IMR-90 (cell line): ENCODE results near the gene SREBF2. TPM values are rescaled to one million over a fixed set of nuclear protein-coding genes. Genes with fewer than 3 reads are reported as not detected.

Experiments
- ATAC-seq: fragments of 200-7000 bp; cut with Tn5 transposase; 2 replicates; pipeline ENCODE4 v1.9.1; 2020; ENCODE audit warnings: low read depth, mild to moderate bottlenecking, moderate library complexity
- BruUV-seq: library from RNA; stranded (reverse); fragments of 400-500 nt; replicated peaks from 2 replicates; lab custom pipeline; 2021; lab: Mats Ljungman, UMichigan
- CTCF ChIA-PET: fragments of 300-600 bp; formaldehyde crosslinking; extraction: SDS; loops from one replicate; lab custom pipeline; 2021; ENCODE audit warnings: antibody characterized with exemption; lab: Yijun Ruan, JAX
- POLR2A ChIA-PET: fragments of 300-600 bp; sonication (Branson Sonifier 250); formaldehyde crosslinking; loops from one replicate; lab custom pipeline; 2022; ENCODE audit warnings: antibody characterized with exemption; ENCODE audit not compliant: unreplicated experiment; lab: Charles Lee
- DNase-seq: peaks from one replicate; pipeline ENCODE4 v3.0.0; 2013
- H2AFZ ChIP-seq: replicated peaks from 2 replicates; pipeline ENCODE3; 2013; ENCODE audit warnings: low read length, mild to moderate bottlenecking; ENCODE audit not compliant: poor library complexity
- H2AK5ac ChIP-seq: 2 replicates; pipeline ENCODE4 v1.6.1; 2013; ENCODE audit warnings: low read depth, low read length, inconsistent platforms
- H2AK9ac ChIP-seq: replicated peaks from 2 replicates; pipeline ENCODE3; 2013; ENCODE audit warnings: mild to moderate bottlenecking, low read depth, low read length, moderate library complexity; ENCODE audit not compliant: poor library complexity
- H2BK120ac ChIP-seq: 2 replicates; pipeline ENCODE4 v1.6.1; 2013; ENCODE audit warnings: low read depth, low read length, inconsistent platforms
- H2BK15ac ChIP-seq: 3 replicates; pipeline ENCODE4 v1.6.1; 2013; ENCODE audit warnings: low read depth, low read length, inconsistent platforms
- H2BK20ac ChIP-seq: 2 replicates; pipeline ENCODE4 v1.6.1; 2013; ENCODE audit warnings: low read depth, mild to moderate bottlenecking, inconsistent platforms, low read length, moderate library complexity
- H2BK5ac ChIP-seq: 2 replicates; pipeline ENCODE4 v1.6.1; 2013; ENCODE audit warnings: mild to moderate bottlenecking, low read depth, low read length, inconsistent platforms; ENCODE audit not compliant: poor library complexity, severe bottlenecking
- H3K14ac ChIP-seq: replicated peaks from 2 replicates; pipeline ENCODE4 v1.6.1; 2013; ENCODE audit warnings: low read depth, low read length, inconsistent platforms
- H3K18ac ChIP-seq: 2 replicates; pipeline ENCODE4 v1.6.1; 2013; ENCODE audit warnings: low read depth, low read length, control low read depth
- H3K23ac ChIP-seq: 2 replicates; pipeline ENCODE4 v1.6.1; 2013; ENCODE audit warnings: low read depth, low read length, inconsistent platforms
- H3K27ac ChIP-seq: 2 replicates; pipeline ENCODE4 v1.5.1; 2013; ENCODE audit warnings: mild to moderate bottlenecking, control low read depth, low read length; ENCODE audit not compliant: insufficient read depth
- H3K27me3 ChIP-seq: 2 replicates; pipeline ENCODE4 v1.6.1; 2013; ENCODE audit warnings: low read length; ENCODE audit not compliant: control insufficient read depth, insufficient read depth
- H3K36me3 ChIP-seq: 2 replicates; pipeline ENCODE4 v1.6.1; 2013; ENCODE audit warnings: low read length, mixed read lengths; ENCODE audit not compliant: control insufficient read depth, insufficient read depth
- H3K4ac ChIP-seq: 2 replicates; pipeline ENCODE4 v1.6.1; 2013; ENCODE audit warnings: low read depth, low read length, inconsistent platforms
- H3K4me1 ChIP-seq: 2 replicates; pipeline ENCODE4 v1.6.1; 2013; ENCODE audit warnings: low read length, mixed read lengths; ENCODE audit not compliant: control insufficient read depth, insufficient read depth
- H3K4me2 ChIP-seq: 2 replicates; pipeline ENCODE4 v1.6.1; 2013; ENCODE audit warnings: low read depth, mild to moderate bottlenecking, control low read depth, low read length, moderate library complexity
- H3K4me3 ChIP-seq: 2 replicates; pipeline ENCODE4 v1.5.1; 2013; ENCODE audit warnings: low read depth, mild to moderate bottlenecking, control low read depth, low read length, moderate library complexity; ENCODE audit not compliant: insufficient read depth
- H3K56ac ChIP-seq: 2 replicates; pipeline ENCODE4 v1.6.1; 2013; ENCODE audit warnings: low read length, inconsistent platforms; ENCODE audit not compliant: insufficient read depth; ENCODE audit errors: extremely low read depth
- H3K79me1 ChIP-seq, 2 experiments: 2 replicates each; pipeline ENCODE4 v1.6.1; 2013; ENCODE audit warnings: low read length in 2 of 2, inconsistent platforms in 1 of 2, low read depth in 1 of 2
- H3K9ac ChIP-seq: 2 replicates; pipeline ENCODE4 v1.6.1; 2013; ENCODE audit warnings: low read depth, low read length, control low read depth
- H3K9me1 ChIP-seq: 2 replicates; pipeline ENCODE4 v1.6.1; 2013; ENCODE audit warnings: low read length, inconsistent platforms; ENCODE audit not compliant: insufficient read depth
- H3K9me3 ChIP-seq: 2 replicates; pipeline ENCODE4 v1.6.1; 2013; ENCODE audit warnings: low read length; ENCODE audit not compliant: control insufficient read depth, insufficient read depth
- H4K20me1 ChIP-seq: 2 replicates; pipeline ENCODE4 v1.6.1; 2013; ENCODE audit warnings: low read length, inconsistent platforms; ENCODE audit not compliant: insufficient read depth
- H4K5ac ChIP-seq: 2 replicates; pipeline ENCODE4 v1.6.1; 2013; ENCODE audit warnings: mild to moderate bottlenecking, low read depth, low read length, control low read depth
- H4K8ac ChIP-seq, 2 experiments: 2 replicates each; pipeline ENCODE4 v1.6.1; 2013; ENCODE audit warnings: low read depth in 2 of 2, low read length in 2 of 2, control low read depth in 1 of 2, inconsistent platforms in 1 of 2
- H4K91ac ChIP-seq: 2 replicates; pipeline ENCODE4 v1.6.1; 2013; ENCODE audit warnings: low read depth, low read length, inconsistent platforms; ENCODE audit not compliant: insufficient read depth
- BHLHE40 ChIP-seq: fragments of 150-350 bp; IDR thresholded peaks from 2 replicates; pipeline ENCODE4 v1.6.1; 2016; ENCODE audit warnings: mild to moderate bottlenecking, low read depth, low read length
- CHD1 ChIP-seq: IDR thresholded peaks from 2 replicates; pipeline ENCODE4 v1.6.1; 2012; ENCODE audit warnings: low read depth, low read length, improper control_type of control experiment
- FOS ChIP-seq: fragments of 150-350 bp; IDR thresholded peaks from 2 replicates; pipeline ENCODE4 v1.6.1; 2016; ENCODE audit warnings: low read depth, low read length
- MAFK ChIP-seq: IDR thresholded peaks from 2 replicates; pipeline ENCODE4 v1.6.1; 2012; ENCODE audit warnings: low read depth, low read length, improper control_type of control experiment
- MXI1 ChIP-seq: IDR thresholded peaks from 2 replicates; pipeline ENCODE4 v1.6.1; 2012; ENCODE audit warnings: low read depth, mild to moderate bottlenecking, low read length, moderate library complexity, borderline replicate concordance
- NFE2L2 ChIP-seq: fragments of 150-350 bp; IDR thresholded peaks from 2 replicates; pipeline ENCODE4 v1.6.1; 2016; ENCODE audit warnings: low read depth, mild to moderate bottlenecking, low read length
- POLR2A ChIP-seq: IDR thresholded peaks from 2 replicates; pipeline ENCODE4 v1.6.1; 2012; ENCODE audit warnings: mild to moderate bottlenecking, low read depth, low read length
- RAD21 ChIP-seq: IDR thresholded peaks from 2 replicates; pipeline ENCODE4 v1.6.1; 2012; ENCODE audit warnings: low read length, improper control_type of control experiment
- RCOR1 ChIP-seq: IDR thresholded peaks from 2 replicates; pipeline ENCODE4 v1.6.1; 2012; ENCODE audit warnings: mild to moderate bottlenecking, low read length, improper control_type of control experiment; ENCODE audit not compliant: insufficient replicate concordance
- RFX5 ChIP-seq: IDR thresholded peaks from 2 replicates; pipeline ENCODE4 v1.8.0; 2012; ENCODE audit warnings: low read depth, mild to moderate bottlenecking, low read length, moderate library complexity
- SMC3 ChIP-seq: fragments of 150-350 bp; IDR thresholded peaks from 2 replicates; pipeline ENCODE4 v1.6.1; 2016; ENCODE audit warnings: low read depth, mild to moderate bottlenecking, antibody characterized with exemption, low read length, moderate library complexity
- USF2 ChIP-seq: fragments of 150-350 bp; IDR thresholded peaks from 2 replicates; pipeline ENCODE4 v1.6.1; 2017; ENCODE audit warnings: mild to moderate bottlenecking, antibody characterized with exemption, low read length, low read depth
- WGBS, 2 experiments: methylation state at CpG; one replicate each; pipeline versions ENCODE4 v1.1.5 to v1.1.7; 2013; ENCODE audit warnings: missing lambda C conversion rate in 2 of 2; ENCODE audit not compliant: insufficient read length in 1 of 2; ENCODE audit errors: extremely low coverage in 2 of 2; 5-methylcytosine and 5-hydroxymethylcytosine counted together
- dilution Hi-C: fragments of 300-500 bp; cut with HindIII; formaldehyde crosslinking; loops from one replicate; pipeline ENCODE4 v1.14.3; 2018; ENCODE audit warnings: low sequenced_read_pairs; ENCODE audit not compliant: unreplicated experiment
- in situ Hi-C: fragments of 300-500 bp; cut with MboI; formaldehyde crosslinking; loops from 3 replicates; pipeline ENCODE4 v1.14.3; 2019; ENCODE audit warnings: low sequenced_read_pairs, inconsistent platforms, mixed read lengths
- intact Hi-C: fragments of 100-400 bp; cut with micrococcal nuclease; formaldehyde crosslinking; loops from 2 replicates; pipeline ENCODE4 v1.10.0; 2022
- polyA plus RNA-seq, 3 experiments: library from polyadenylated mRNA; depleted of rRNA; stranded (reverse); fragments of >200 nt; gene quantifications; 2 replicates each; pipeline ENCODE4 v1.2.3, GENCODE V29; 2012; ENCODE audit warnings: low replicate concordance in 1 of 3
- total RNA-seq: library from RNA; depleted of rRNA; stranded (reverse); fragments of >200 nt; gene quantifications from 2 replicates; pipeline ENCODE4 v1.2.3, GENCODE V29; 2012
- TF ChIP-seq, protein P1 (sequence below): fragments of 150-350 bp; IDR thresholded peaks from 2 replicates; pipeline ENCODE4 v1.6.1; 2016; ENCODE audit warnings: low read depth, mild to moderate bottlenecking, low read length, moderate library complexity, borderline replicate concordance
- TF ChIP-seq, protein P2 (sequence below): conservative IDR thresholded peaks from 2 replicates; pipeline ENCODE4 v1.5.1; 2012; ENCODE audit warnings: mild to moderate bottlenecking, low read depth, low read length, improper control_type of control experiment

SREBF2 gene
- total and polyA plus RNA-seq, 2 of the 4 experiments (the other 2 are of a cell fraction), result 8.1 to 47.4 TPM

DNA sequence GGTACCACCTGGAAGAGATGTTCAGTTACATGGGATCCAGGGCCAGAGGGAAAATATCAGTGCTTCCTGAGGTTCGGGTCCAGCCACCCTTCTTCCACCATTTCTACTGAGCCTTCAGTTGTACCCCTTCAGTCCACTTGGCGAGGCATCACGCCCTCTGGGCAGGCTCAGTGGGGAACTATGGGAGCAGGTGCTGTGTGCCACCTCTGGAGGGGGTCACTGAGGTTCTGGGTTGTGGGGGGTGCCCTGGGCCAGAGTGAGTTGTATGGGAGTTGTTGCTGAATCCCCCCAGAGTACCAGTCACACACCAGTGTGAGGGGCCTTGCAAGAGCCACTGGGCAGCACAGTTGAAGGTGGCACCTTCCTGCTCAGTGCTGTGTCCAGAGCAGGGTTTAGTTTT is 2.7 kb upstream of the SREBF2 start:
- no TSS peak for BruUV-seq
- intact Hi-C loops, result no loop called here

More for the DNA sequence above, 2.7 kb upstream of the SREBF2 start:
- Histone ChIP-seq H3K4me3 (no peak overlapping the region), H3K4me2 (no peak overlapping the region), H4K5ac (no peak overlapping the region), H3K9ac (no peak overlapping the region), H3K14ac (no peak overlapping the region), H4K8ac (no peak overlapping the region), H4K20me1 (peaks cover 6% of the 10 kb centered on the region; the same call in 1 of the 2 replicates), H2AFZ (no peak overlapping the region), H2BK20ac (no peak overlapping the region), H3K27me3 (no peaks in the 10 kb centered on the region), H3K4ac (peak overlapping the region; percentile 5; the same call in 1 of the 2 replicates), H3K36me3 (no peaks in the 10 kb centered on the region), H2BK5ac (no peak overlapping the region), H3K4me1 (peaks cover 18% of the 10 kb centered on the region), H3K9me1 (no peaks in the 10 kb centered on the region; the same call in 1 of the 2 replicates), H2AK5ac (no peak overlapping the region), H4K91ac (no peak overlapping the region), H3K27ac (no peak overlapping the region), H2BK15ac (no peak overlapping the region), H3K79me1 (peaks cover 5 to 21% of the 10 kb centered on the region in 2 experiments; a peak in 3 of 4 replicates), H2BK120ac (no peak overlapping the region), H3K9me3 (no peaks in the 10 kb centered on the region), H3K18ac (no peak overlapping the region), H2AK9ac (no peak overlapping the region), H3K56ac (no peak overlapping the region), H3K23ac (no peak overlapping the region)
- WGBS, 2 experiments, result no CpG with 5 or more reads among the region's 3 CpGs
- dilution Hi-C loops (no loop called here), in situ Hi-C loops (no loop called here)
- ChIA-PET POLR2A (no interaction called here), CTCF (no interaction called here)
- TF ChIP-seq USF2, result no peak
- no peak for TF ChIP-seq POLR2A
- TF ChIP-seq RAD21, result no peak
- no peak for TF ChIP-seq RCOR1
- TF ChIP-seq, protein P1, sequence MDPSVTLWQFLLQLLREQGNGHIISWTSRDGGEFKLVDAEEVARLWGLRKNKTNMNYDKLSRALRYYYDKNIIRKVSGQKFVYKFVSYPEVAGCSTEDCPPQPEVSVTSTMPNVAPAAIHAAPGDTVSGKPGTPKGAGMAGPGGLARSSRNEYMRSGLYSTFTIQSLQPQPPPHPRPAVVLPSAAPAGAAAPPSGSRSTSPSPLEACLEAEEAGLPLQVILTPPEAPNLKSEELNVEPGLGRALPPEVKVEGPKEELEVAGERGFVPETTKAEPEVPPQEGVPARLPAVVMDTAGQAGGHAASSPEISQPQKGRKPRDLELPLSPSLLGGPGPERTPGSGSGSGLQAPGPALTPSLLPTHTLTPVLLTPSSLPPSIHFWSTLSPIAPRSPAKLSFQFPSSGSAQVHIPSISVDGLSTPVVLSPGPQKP, result no peak
- no peak for TF ChIP-seq SMC3
- no peak for TF ChIP-seq BHLHE40
- TF ChIP-seq MXI1, result no peak
- TF ChIP-seq, protein P2, sequence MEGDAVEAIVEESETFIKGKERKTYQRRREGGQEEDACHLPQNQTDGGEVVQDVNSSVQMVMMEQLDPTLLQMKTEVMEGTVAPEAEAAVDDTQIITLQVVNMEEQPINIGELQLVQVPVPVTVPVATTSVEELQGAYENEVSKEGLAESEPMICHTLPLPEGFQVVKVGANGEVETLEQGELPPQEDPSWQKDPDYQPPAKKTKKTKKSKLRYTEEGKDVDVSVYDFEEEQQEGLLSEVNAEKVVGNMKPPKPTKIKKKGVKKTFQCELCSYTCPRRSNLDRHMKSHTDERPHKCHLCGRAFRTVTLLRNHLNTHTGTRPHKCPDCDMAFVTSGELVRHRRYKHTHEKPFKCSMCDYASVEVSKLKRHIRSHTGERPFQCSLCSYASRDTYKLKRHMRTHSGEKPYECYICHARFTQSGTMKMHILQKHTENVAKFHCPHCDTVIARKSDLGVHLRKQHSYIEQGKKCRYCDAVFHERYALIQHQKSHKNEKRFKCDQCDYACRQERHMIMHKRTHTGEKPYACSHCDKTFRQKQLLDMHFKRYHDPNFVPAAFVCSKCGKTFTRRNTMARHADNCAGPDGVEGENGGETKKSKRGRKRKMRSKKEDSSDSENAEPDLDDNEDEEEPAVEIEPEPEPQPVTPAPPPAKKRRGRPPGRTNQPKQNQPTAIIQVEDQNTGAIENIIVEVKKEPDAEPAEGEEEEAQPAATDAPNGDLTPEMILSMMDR, result no peak
- TF ChIP-seq NFE2L2, result no peak
- no peak for TF ChIP-seq CHD1
- no peak for TF ChIP-seq FOS
- no peak for TF ChIP-seq MAFK
- TF ChIP-seq RFX5, result no peak
- ATAC-seq (no peak), DNase-seq (no peak)
